ENCODE data around the gene ZCWPW2.

The ZCWPW2 gene

GRCh38 chr3:28575100-28575745, 226.7 kb downstream of the ZCWPW2 start:
- DNase-seq (ENCODE audit: low read depth): no peak
- H3K4me3 ChIP-seq (ENCODE audit: low read depth, low read length): peak overlapping the region; percentile 47
- in situ Hi-C loops (cut with HindIII; ENCODE audit: low sequenced_read_pairs): no loop called here
- TF ChIP-seq CTCF (IDR thresholded peaks at IDR 0.05; ENCODE audit: low read depth, low read length, missing control alignments): no peak
